Upper lobe of left lung (tissue), 4 donors: ENCODE results near the gene FDXACB1.
"Not testable (repeated sequence)": the region's sequence is repeated elsewhere in the genome, so short reads cannot be mapped to it uniquely, and the experiment has no call there.

Source experiments
- EP300 ChIP-seq, 4 donors: sonication (generic); formaldehyde crosslinking; IDR thresholded peaks; one replicate each; pipeline ENCODE4 v1.5.1; 2017; ENCODE audit warnings: antibody characterized with exemption in 4 of 4, control low read depth in 2 of 4
- POLR2AphosphoS5 ChIP-seq, 2 donors: sonication (generic); formaldehyde crosslinking; IDR thresholded peaks; one replicate each; pipeline ENCODE4 v1.5.1; 2017; ENCODE audit warnings: antibody characterized with exemption in 2 of 2
- TF ChIP-seq, protein P1 (sequence below), 6 experiments: fragments of 450-650 bp in 4 of 6; fragments of 200-600 bp in 2 of 6; sonication (generic) in 2 of 6; IDR thresholded peaks; one replicate each; pipeline ENCODE4 v1.5.1; 2016 to 2019; ENCODE audit warnings: antibody characterized with exemption in 6 of 6

DNA sequence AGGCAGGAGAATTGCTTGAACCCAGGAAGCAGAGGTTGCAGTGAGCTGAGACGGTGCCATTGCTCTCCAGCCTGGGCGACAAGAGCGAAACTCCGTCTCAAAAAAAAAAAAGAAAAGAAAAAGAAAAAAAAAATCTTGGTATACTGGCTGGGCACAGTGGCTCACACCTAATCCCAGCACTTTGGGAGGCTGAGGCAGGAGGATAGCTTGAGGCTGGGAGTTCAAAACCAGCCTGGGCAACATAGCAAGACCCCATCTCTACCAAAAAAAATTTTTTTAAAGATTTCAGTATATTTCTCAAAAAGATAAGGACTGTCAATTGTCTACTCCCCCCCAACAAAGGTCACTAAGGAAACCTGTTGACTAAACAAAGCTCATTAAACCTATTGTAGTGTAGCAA lies 6.1 kb upstream of the FDXACB1 start:
- TF ChIP-seq, protein P1, sequence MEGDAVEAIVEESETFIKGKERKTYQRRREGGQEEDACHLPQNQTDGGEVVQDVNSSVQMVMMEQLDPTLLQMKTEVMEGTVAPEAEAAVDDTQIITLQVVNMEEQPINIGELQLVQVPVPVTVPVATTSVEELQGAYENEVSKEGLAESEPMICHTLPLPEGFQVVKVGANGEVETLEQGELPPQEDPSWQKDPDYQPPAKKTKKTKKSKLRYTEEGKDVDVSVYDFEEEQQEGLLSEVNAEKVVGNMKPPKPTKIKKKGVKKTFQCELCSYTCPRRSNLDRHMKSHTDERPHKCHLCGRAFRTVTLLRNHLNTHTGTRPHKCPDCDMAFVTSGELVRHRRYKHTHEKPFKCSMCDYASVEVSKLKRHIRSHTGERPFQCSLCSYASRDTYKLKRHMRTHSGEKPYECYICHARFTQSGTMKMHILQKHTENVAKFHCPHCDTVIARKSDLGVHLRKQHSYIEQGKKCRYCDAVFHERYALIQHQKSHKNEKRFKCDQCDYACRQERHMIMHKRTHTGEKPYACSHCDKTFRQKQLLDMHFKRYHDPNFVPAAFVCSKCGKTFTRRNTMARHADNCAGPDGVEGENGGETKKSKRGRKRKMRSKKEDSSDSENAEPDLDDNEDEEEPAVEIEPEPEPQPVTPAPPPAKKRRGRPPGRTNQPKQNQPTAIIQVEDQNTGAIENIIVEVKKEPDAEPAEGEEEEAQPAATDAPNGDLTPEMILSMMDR (IDR thresholded peaks at IDR 0.05) = not testable (repeated sequence)
- TF ChIP-seq POLR2AphosphoS5, EP300 (IDR thresholded peaks at IDR 0.05): not testable (repeated sequence)
